Measurements from ENCODE around the gene ZGLP1. TPM values are rescaled to one million over a fixed set of nuclear protein-coding genes. Genes with fewer than 3 reads are reported as not detected.

The ZGLP1 gene
- total and polyA plus RNA-seq, 2 of the 13 experiments (the other 11 are each of a cell fraction or from before 2014, with no cell fraction given) = 2.4 to 3.0 TPM

DNA sequence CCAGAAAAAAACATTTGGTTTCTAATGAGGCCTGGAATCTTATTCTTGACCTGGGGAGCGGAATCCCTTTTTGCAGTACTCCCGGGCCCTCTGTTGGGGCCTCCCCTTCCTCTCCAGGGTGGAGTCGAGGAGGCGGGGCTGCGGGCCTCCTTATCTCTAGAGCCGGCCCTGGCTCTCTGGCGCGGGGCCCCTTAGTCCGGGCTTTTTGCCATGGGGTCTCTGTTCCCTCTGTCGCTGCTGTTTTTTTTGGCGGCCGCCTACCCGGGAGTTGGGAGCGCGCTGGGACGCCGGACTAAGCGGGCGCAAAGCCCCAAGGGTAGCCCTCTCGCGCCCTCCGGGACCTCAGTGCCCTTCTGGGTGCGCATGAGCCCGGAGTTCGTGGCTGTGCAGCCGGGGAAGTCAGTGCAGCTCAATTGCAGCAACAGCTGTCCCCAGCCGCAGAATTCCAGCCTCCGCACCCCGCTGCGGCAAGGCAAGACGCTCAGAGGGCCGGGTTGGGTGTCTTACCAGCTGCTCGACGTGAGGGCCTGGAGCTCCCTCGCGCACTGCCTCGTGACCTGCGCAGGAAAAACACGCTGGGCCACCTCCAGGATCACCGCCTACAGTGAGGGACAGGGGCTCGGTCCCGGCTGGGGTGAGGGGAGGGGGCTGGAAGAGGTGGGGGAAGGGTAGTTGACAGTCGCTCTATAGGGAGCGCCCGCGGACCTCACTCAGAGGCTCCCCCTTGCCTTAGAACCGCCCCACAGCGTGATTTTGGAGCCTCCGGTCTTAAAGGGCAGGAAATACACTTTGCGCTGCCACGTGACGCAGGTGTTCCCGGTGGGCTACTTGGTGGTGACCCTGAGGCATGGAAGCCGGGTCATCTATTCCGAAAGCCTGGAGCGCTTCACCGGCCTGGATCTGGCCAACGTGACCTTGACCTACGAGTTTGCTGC, 22.5 kb downstream of the ZGLP1 start, which contains the start of gene ICAM4 (continued):
- TF ChIP-seq, protein P1, sequence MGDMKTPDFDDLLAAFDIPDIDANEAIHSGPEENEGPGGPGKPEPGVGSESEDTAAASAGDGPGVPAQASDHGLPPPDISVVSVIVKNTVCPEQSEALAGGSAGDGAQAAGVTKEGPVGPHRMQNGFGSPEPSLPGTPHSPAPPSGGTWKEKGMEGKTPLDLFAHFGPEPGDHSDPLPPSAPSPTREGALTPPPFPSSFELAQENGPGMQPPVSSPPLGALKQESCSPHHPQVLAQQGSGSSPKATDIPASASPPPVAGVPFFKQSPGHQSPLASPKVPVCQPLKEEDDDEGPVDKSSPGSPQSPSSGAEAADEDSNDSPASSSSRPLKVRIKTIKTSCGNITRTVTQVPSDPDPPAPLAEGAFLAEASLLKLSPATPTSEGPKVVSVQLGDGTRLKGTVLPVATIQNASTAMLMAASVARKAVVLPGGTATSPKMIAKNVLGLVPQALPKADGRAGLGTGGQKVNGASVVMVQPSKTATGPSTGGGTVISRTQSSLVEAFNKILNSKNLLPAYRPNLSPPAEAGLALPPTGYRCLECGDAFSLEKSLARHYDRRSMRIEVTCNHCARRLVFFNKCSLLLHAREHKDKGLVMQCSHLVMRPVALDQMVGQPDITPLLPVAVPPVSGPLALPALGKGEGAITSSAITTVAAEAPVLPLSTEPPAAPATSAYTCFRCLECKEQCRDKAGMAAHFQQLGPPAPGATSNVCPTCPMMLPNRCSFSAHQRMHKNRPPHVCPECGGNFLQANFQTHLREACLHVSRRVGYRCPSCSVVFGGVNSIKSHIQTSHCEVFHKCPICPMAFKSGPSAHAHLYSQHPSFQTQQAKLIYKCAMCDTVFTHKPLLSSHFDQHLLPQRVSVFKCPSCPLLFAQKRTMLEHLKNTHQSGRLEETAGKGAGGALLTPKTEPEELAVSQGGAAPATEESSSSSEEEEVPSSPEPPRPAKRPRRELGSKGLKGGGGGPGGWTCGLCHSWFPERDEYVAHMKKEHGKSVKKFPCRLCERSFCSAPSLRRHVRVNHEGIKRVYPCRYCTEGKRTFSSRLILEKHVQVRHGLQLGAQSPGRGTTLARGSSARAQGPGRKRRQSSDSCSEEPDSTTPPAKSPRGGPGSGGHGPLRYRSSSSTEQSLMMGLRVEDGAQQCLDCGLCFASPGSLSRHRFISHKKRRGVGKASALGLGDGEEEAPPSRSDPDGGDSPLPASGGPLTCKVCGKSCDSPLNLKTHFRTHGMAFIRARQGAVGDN (CRISPR knock-in tag; IDR thresholded peaks at IDR 0.05) = peak; percentile 88
- TF ChIP-seq RBM39 (IDR thresholded peaks at IDR 0.05; ENCODE audit: low read depth, low read length, poor library complexity, severe bottlenecking) (peak; percentile 49), ATF7-NPFF (CRISPR knock-in tag; IDR thresholded peaks at IDR 0.05; ENCODE audit: low read depth) (peak; percentile 1; the same call in 1 of the 2 replicates), ZNF10 (CRISPR knock-in tag; IDR thresholded peaks at IDR 0.05; ENCODE audit: borderline replicate concordance, low read depth) (no peak), ZBTB3 (CRISPR knock-in tag; IDR thresholded peaks at IDR 0.05; ENCODE audit: borderline replicate concordance, low read depth) (0 out of 2 replicates have a peak, but pooled peaks have one; percentile 28), HOXA5 (CRISPR knock-in tag; IDR thresholded peaks at IDR 0.05) (peak; percentile 55; the same call in 1 of the 2 replicates), SRSF1 (optimal IDR thresholded peaks at IDR 0.05; ENCODE audit: low read depth, low read length) (no peak), RBM22 (optimal IDR thresholded peaks at IDR 0.05; ENCODE audit: low read length) (peak; percentile 94)
- TF ChIP-seq, protein P2, sequence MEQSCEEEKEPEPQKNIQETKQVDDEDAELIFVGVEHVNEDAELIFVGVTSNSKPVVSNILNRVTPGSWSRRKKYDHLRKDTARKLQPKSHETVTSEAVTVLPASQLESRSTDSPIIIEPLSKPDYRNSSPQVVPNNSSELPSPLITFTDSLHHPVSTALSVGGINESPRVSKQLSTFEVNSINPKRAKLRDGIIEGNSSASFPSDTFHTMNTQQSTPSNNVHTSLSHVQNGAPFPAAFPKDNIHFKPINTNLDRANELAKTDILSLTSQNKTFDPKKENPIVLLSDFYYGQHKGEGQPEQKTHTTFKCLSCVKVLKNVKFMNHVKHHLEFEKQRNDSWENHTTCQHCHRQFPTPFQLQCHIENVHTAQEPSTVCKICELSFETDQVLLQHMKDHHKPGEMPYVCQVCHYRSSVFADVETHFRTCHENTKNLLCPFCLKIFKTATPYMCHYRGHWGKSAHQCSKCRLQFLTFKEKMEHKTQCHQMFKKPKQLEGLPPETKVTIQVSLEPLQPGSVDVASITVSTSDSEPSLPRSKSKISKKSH (CRISPR knock-in tag; IDR thresholded peaks at IDR 0.05; ENCODE audit: borderline replicate concordance) = peak; percentile 30; the same call in 1 of the 2 replicates
- TF ChIP-seq, protein P3, sequence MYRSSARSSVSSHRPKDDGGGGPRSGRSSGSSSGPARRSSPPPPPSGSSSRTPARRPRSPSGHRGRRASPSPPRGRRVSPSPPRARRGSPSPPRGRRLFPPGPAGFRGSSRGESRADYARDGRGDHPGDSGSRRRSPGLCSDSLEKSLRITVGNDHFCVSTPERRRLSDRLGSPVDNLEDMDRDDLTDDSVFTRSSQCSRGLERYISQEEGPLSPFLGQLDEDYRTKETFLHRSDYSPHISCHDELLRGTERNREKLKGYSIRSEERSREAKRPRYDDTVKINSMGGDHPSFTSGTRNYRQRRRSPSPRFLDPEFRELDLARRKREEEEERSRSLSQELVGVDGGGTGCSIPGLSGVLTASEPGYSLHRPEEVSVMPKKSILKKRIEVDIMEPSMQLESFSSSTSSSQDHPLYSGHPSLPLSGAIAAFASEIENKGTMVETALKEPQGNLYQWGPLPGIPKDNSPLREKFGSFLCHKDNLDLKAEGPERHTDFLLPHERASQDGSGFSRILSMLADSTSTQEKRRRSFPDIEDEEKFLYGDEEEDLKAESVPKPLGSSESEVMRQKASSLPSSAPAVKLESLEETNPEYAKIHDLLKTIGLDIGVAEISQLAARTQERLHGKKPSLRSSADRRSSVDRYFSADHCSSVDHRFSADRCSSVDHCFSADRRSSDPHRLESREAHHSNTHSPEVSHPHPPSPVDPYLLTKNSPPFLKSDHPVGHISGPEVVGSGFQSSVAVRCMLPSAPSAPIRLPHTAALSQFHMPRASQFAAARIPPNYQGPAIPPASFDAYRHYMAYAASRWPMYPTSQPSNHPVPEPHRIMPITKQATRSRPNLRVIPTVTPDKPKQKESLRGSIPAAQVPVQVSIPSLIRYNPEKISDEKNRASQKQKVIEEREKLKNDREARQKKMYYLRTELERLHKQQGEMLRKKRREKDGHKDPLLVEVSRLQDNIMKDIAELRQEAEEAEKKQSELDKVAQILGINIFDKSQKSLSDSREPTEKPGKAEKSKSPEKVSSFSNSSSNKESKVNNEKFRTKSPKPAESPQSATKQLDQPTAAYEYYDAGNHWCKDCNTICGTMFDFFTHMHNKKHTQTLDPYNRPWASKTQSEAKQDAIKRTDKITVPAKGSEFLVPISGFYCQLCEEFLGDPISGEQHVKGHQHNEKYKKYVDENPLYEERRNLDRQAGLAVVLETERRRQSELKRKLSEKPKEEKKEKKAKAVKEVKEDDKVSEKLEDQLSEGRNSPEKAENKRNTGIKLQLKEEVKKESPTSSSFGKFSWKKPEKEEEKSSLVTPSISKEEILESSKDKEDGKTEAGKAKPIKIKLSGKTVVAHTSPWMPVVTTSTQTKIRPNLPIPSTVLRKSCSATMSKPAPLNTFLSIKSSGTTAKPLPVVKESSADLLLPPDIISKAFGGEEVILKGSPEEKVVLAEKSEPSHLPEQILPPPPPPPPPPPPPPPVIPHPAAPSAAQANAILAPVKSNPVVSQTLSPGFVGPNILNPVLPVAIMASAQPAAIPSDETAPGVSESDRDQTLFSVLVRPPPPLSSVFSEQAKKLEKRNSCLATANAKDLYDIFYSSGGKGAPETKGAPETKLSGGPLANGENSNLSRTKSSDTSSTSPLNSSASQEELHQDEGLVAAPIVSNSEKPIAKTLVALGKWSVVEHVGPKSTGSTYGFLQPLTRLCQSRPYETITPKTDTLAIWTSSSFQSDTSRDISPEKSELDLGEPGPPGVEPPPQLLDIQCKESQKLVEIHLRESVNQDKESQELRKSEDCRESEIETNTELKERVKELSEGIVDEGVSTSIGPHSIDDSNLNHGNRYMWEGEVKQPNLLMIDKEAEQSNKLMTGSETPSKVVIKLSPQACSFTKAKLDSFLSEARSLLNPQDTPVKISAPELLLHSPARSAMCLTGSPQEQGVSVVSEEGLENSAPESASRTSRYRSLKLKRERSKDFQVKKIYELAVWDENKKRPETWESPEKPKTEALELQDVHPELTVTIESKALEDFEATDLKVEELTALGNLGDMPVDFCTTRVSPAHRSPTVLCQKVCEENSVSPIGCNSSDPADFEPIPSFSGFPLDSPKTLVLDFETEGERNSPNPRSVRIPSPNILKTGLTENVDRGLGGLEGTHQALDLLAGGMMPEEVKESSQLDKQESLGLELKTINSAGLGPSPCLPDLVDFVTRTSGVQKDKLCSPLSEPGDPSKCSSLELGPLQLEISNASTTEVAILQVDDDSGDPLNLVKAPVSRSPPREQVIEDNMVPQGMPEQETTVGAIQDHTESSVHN (CRISPR knock-in tag; IDR thresholded peaks at IDR 0.05) = peak; percentile 57; the same call in 1 of the 2 replicates
- TF ChIP-seq, protein P4, sequence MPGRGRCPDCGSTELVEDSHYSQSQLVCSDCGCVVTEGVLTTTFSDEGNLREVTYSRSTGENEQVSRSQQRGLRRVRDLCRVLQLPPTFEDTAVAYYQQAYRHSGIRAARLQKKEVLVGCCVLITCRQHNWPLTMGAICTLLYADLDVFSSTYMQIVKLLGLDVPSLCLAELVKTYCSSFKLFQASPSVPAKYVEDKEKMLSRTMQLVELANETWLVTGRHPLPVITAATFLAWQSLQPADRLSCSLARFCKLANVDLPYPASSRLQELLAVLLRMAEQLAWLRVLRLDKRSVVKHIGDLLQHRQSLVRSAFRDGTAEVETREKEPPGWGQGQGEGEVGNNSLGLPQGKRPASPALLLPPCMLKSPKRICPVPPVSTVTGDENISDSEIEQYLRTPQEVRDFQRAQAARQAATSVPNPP (CRISPR knock-in tag; IDR thresholded peaks at IDR 0.05) = peak; percentile 67

Data from HepG2 (cell line).